ENCODE results near the gene UBE2E2.

Gene UBE2E2

GRCh38 chr3:23276913-23277658 lies 74.0 kb downstream of the UBE2E2 start:
- no peak for DNase-seq (ENCODE audit: low read depth in 2 of 2)

DNA sequence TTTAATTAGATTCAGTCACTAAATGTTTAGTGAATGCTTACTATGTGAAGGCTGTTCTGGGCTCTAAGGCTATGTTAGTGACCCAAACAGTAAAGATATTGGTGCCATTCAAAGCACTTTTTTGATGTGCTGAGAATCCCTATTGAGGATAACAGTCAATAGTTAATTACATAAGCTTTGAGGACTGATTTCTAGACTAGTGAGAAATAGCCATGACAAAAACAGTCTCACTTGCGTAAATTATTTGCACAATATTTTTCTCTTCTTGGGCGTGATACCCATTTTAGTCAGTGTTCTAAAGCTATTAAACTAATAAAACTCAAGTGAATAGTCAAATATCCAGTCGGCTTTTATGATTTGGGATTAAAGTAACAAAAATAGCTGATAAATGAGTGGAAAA lies 74.6 kb downstream of the UBE2E2 start:
- DNase-seq (ENCODE audit: low read depth in 2 of 2), result no peak

DNA sequence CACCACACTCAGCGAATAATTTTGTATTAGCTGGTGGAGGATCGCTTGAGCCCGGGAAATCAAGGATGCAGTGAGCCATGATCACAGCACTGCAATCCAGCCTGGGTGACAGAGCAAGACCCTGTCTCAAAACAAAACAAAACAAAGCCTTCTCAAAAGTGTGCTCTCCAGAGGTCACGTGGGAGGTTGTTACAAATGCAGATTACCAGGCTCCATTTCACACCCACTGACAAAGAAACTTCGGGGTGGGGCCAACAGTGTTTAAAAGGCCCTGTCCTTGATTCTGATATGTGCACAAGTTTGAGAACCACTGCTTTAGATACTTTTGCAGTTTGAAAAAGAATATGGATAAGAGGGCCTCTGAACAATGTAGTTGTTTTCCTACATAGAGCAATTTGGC lies 80.5 kb downstream of the UBE2E2 start:
- no peak for DNase-seq (ENCODE audit: low read depth in 2 of 2)

GRCh38 chr3:23288286-23288685 lies 85.2 kb downstream of the UBE2E2 start:
- DNase-seq (ENCODE audit: low read depth in 2 of 2), result no peak

GRCh38 chr3:23288715-23289114 lies 85.6 kb downstream of the UBE2E2 start:
- DNase-seq (ENCODE audit: low read depth in 2 of 2), result no peak

DNA sequence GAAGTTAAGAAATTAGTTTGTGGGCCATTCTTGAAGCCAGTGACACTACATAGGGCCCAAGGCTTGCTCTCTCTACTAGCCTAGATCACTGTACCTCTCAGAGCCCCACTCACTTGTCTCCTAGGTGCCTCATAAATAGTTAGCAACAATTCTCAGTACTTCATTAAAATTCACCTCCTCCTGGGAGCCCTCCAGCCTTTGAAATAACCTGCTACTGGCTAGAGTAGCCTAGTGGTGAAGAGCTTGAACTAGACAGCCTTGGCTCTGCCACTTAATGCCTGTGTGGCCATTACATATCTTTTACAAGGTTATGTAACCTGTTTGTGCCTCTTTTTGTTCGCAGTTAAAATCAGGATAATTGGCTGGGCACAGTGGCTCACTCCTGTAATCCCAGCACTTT lies 89.3 kb downstream of the UBE2E2 start:
- no peak for DNase-seq (ENCODE audit: low read depth in 2 of 2)

- DNase-seq (ENCODE audit: low read depth in 2 of 2), result no peak
These were observed 91.8 kb downstream of the UBE2E2 start for GRCh38 chr3:23294770-23295387.

- no peak for DNase-seq (ENCODE audit: low read depth in 2 of 2)
These were observed 98.7 kb downstream of the UBE2E2 start for GRCh38 chr3:23301819-23302218.

- DNase-seq (ENCODE audit: low read depth in 2 of 2), result no peak
These were observed 99.1 kb downstream of the UBE2E2 start for GRCh38 chr3:23302271-23302670.

GRCh38 chr3:23303601-23304217 lies 100.6 kb downstream of the UBE2E2 start:
- DNase-seq (ENCODE audit: low read depth in 2 of 2), result no peak

- DNase-seq (ENCODE audit: low read depth in 2 of 2), result no peak
These were observed 101.3 kb downstream of the UBE2E2 start for GRCh38 chr3:23304424-23304823.

DNA sequence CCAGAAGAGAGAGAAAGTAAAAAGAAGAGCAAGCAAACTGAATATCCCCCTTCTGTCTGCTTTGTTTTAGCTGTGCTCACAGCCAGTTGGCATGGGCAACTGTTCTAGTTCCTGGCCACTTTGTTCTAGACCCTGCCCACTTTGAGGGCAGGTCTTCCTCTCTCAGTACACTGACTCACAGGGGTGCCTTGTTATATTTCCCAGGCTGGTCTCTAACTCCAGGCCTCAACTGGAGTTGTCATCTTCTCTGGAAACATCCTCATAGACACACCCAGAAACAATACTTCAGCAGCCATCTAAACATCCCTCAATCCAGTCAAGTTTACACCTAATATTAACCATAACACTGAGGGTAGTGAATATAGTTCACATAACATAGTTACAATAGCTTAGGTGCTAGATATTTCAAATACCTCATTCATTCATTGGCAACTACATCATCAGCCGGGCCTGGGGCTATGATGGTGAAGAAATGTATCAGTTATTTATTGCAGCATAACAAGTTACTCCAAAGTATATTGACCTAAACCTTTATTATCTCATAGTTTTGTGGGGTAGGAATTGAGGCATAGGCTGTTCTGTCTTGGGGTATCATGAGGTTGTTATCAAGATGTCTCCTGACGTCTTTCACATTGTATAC lies 106.0 kb downstream of the UBE2E2 start:
- no peak for DNase-seq (ENCODE audit: low read depth in 2 of 2)

DNA sequence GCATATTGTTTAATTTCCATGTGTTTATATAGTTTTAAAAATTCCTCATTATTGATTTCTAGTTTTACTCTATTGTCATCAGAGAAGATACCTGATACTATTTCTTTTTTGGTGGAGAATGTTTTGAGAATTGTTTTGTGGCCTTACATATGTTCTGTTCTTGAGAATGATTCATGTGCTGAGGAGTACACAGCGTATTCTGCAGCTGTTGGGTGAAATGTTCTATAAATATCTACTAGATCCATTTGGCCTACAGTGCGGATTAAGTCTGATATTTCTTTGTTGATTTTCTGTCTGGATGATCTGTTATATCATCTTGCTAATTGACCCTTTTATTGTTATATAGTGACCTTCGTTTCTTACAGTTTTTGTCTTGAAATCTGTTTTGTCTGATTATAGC lies 109.7 kb downstream of the UBE2E2 start:
- DNase-seq (ENCODE audit: low read depth in 2 of 2), result no peak

GRCh38 chr3:23314981-23315762 lies 112.0 kb downstream of the UBE2E2 start:
- DNase-seq (ENCODE audit: low read depth in 2 of 2), result no peak

- DNase-seq (ENCODE audit: low read depth in 2 of 2), result no peak
These were observed 113.8 kb downstream of the UBE2E2 start for GRCh38 chr3:23316924-23317323.

- no peak for DNase-seq (ENCODE audit: low read depth in 2 of 2)
These were observed 116.5 kb downstream of the UBE2E2 start for GRCh38 chr3:23319366-23320312.

DNA sequence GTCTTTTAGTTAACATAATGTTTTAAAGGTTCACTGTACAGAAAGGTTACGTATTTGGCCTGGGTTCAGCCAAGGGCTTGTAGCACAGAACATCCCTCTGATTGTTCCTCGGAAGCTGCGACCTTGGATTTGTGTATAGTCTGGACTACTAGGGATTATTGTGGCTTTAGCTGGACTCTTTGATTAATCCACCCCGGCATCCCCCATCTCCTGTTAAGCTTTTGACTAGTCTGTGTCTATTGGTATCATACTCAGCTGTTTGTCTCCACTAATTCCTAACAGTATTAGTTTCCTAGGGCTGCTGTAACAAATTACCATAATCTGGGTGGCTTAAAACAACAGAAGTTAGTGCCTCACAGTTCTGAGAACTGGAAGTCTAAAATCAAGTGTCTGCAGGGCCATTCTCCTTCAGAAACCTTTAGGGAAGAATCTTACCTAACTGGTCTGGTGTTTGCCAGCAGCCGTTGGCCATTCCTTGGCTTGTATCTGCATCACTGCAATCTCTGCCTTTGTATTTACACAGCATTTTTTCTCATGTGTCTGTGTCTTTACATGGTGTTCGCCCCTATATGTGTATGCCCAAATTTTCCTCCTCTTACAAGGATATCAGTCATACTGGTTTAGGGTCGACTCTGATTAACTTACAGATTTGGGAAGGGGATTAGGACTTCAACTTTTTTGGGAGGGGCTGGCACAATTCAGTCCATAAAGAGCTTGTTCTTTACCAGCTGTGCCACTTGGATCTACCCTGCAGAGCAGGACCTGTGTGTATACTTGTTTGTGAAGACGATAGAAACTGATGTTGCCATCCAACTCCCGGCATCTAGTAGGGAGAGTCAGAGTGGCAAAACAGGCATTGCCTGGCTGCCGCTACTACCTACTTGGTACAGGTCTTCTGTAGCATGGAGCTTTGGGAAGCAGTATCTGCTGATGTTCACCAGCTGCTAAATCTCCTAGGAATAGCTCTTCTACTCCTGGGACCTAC lies 117.8 kb downstream of the UBE2E2 start:
- DNase-seq (ENCODE audit: low read depth in 2 of 2), result no peak

DNA sequence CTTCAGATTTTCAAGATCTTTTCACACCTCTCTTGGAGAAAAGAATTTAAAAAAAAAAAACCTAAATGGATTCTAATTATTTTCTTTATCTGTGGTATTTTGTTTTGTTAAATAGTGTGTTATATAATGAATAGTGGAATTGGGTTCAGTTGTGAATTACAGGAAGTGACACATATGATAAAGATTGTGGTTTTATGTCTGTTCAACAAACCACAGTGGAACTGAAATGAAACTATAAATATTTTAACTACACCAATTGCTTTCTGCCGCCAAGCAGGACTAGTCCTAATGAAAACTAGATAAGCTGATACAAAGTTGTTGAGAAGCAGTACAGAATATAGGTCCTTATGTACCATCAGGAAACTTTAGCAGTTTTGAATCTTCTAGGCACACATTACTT lies 121.6 kb downstream of the UBE2E2 start:
- DNase-seq (ENCODE audit: low read depth in 2 of 2), result no peak

GRCh38 chr3:23325466-23326065 lies 122.4 kb downstream of the UBE2E2 start:
- DNase-seq (ENCODE audit: low read depth in 2 of 2), result no peak
